A549 (cell line): ENCODE results near the gene ESPNL. TPM values are rescaled to one million over a fixed set of nuclear protein-coding genes. Genes with fewer than 3 reads are reported as not detected.

Source experiments
- ATAC-seq, 2 experiments: fragments of 200-7000 bp in 1 of 2; fragments of >200 bp in 1 of 2; cut with Nextera tagmentation in 1 of 2; cut with Tn5 transposase in 1 of 2; 3 replicates each; pipeline versions ENCODE4 v1.8.0 to v1.9.1; 2018 to 2020; ENCODE audit warnings: mild to moderate bottlenecking in 1 of 2, moderate library complexity in 1 of 2
- CTCF ChIA-PET: fragments of 300-600 bp; sonication (Branson Sonifier 250); formaldehyde crosslinking; extraction: SDS; loops from one replicate; lab custom pipeline; 2021; ENCODE audit warnings: antibody characterized with exemption, inconsistent platforms; lab: Yijun Ruan, JAX
- POLR2A ChIA-PET: fragments of 350-600 bp; formaldehyde crosslinking; extraction: SDS; loops from one replicate; lab custom pipeline; 2021; ENCODE audit warnings: antibody characterized with exemption, inconsistent platforms; lab: Yijun Ruan, JAX
- DNase-seq, 2 experiments: peaks; one replicate each; pipeline versions ENCODE4 v3.0.0 to v3.0.0-alpha.2; 2011 to 2016; ENCODE audit warnings: low read depth in 1 of 2, low spot score in 1 of 2
- FAIRE-seq: peaks from 2 replicates; lab custom pipeline; 2011; peaks lifted over from hg19 to GRCh38; lab: Jason Lieb, UNC
- H3K27ac ChIP-seq, 2 experiments: fragments of >200 bp; sonication (Bioruptor Twin); formaldehyde crosslinking; 3 replicates each; pipeline ENCODE4 v1.5.1; 2016 to 2017
- H3K4me1 ChIP-seq: fragments of >200 bp; sonication (Bioruptor Twin); formaldehyde crosslinking; 3 replicates; pipeline ENCODE4 v1.6.1; 2016
- H3K4me2 ChIP-seq: fragments of >200 bp; sonication (Bioruptor Twin); formaldehyde crosslinking; 3 replicates; pipeline ENCODE4 v1.6.1; 2016
- H3K4me3 ChIP-seq: fragments of >200 bp; sonication (Bioruptor Twin); formaldehyde crosslinking; 3 replicates; pipeline ENCODE4 v1.5.1; 2016
- H3K9me3 ChIP-seq: fragments of >200 bp; sonication (Bioruptor Twin); formaldehyde crosslinking; 3 replicates; pipeline ENCODE4 v1.6.1; 2016
- ATOH8 ChIP-seq: fragments of 250-450 bp; sonication (Bioruptor Pico); IDR thresholded peaks from 2 replicates; pipeline ENCODE4 v1.5.0; 2020; ENCODE audit warnings: low read depth, mild to moderate bottlenecking, moderate library complexity
- BCL3 ChIP-seq: fragments of >200 bp; sonication (Bioruptor Twin); formaldehyde crosslinking; IDR thresholded peaks from 3 replicates; pipeline ENCODE4 v1.6.1; 2016
- CHD2 ChIP-seq: fragments of 150-350 bp; IDR thresholded peaks from 2 replicates; pipeline ENCODE4 v1.6.1; 2014; ENCODE audit warnings: low read length; ENCODE audit not compliant: partially characterized antibody
- CTCF ChIP-seq: fragments of >200 bp; sonication (Bioruptor Twin); formaldehyde crosslinking; IDR thresholded peaks from 3 replicates; pipeline ENCODE4 v1.5.1; 2016
- HES2 ChIP-seq: fragments of >200 bp; sonication (Bioruptor Twin); formaldehyde crosslinking; IDR thresholded peaks from 2 replicates; pipeline ENCODE4 v1.6.1; 2016
- HOXA7 ChIP-seq: fragments of 250-450 bp; sonication (Bioruptor Pico); IDR thresholded peaks from 2 replicates; pipeline ENCODE4 v1.5.0; 2020; ENCODE audit warnings: mild to moderate bottlenecking, moderate library complexity
- HOXB13 ChIP-seq: fragments of 250-450 bp; sonication (Bioruptor Pico); IDR thresholded peaks from 2 replicates; pipeline ENCODE4 v1.5.0; 2020; ENCODE audit warnings: low read depth, mild to moderate bottlenecking, moderate library complexity
- JUN ChIP-seq, 2 experiments: fragments of >200 bp; sonication (Bioruptor Twin); formaldehyde crosslinking; IDR thresholded peaks; 2 replicates in 1 of 2; 3 replicates in 1 of 2; pipeline ENCODE4 v1.6.1; 2016 to 2017
- MYC ChIP-seq: IDR thresholded peaks from 2 replicates; pipeline ENCODE4 v1.6.1; 2012; ENCODE audit warnings: mild to moderate bottlenecking, inconsistent platforms, low read length, improper control_type of control experiment, borderline replicate concordance
- POLR2A ChIP-seq: IDR thresholded peaks from 2 replicates; pipeline ENCODE4 v1.6.1; 2012; ENCODE audit warnings: mild to moderate bottlenecking, low read length
- RAD21 ChIP-seq, 2 experiments: fragments of >200 bp in 1 of 2; sonication (Bioruptor Twin) in 1 of 2; formaldehyde crosslinking in 1 of 2; IDR thresholded peaks in 1 of 2; conservative IDR thresholded peaks in 1 of 2; 2 replicates in 1 of 2; 3 replicates in 1 of 2; pipeline ENCODE4 v1.6.1; 2012 to 2018; ENCODE audit warnings: inconsistent platforms in 1 of 2
- RARB ChIP-seq: fragments of 250-450 bp; sonication (Bioruptor Pico); IDR thresholded peaks from 2 replicates; pipeline ENCODE4 v1.8.0; 2021; ENCODE audit warnings: mild to moderate bottlenecking, moderate library complexity
- TFCP2L1 ChIP-seq: fragments of 250-450 bp; sonication (Bioruptor Pico); IDR thresholded peaks from 2 replicates; pipeline ENCODE4 v1.5.0; 2021; ENCODE audit warnings: mild to moderate bottlenecking
- TP53 ChIP-seq: fragments of 250-450 bp; sonication (Bioruptor Pico); IDR thresholded peaks from 2 replicates; pipeline ENCODE4 v1.5.0; 2021; ENCODE audit warnings: mild to moderate bottlenecking, moderate library complexity
- ZNF302 ChIP-seq: fragments of 250-450 bp; sonication (Bioruptor Pico); IDR thresholded peaks from 2 replicates; pipeline ENCODE4 v1.9.0; 2021; ENCODE audit warnings: inconsistent platforms, mild to moderate bottlenecking, moderate library complexity
- WGBS: methylation state at CpG from one replicate; pipeline ENCODE4 v1.1.6; 2017; ENCODE audit errors: missing lambda C conversion rate; 5-methylcytosine and 5-hydroxymethylcytosine counted together
- polyA plus RNA-seq, 4 experiments: library from polyadenylated mRNA; depleted of rRNA in 3 of 4; stranded (reverse); fragments of >200 nt; fragmentation: RNase III in 1 of 4; extraction: RNeasy Plus Mini Kit Qiagen cat#74134 plus additional on column Dnase treatment in 1 of 4; gene quantifications; 2 replicates in 3 of 4; 3 replicates in 1 of 4; pipeline ENCODE4 v1.2.3, GENCODE V29; 2011 to 2017

The ESPNL gene
- polyA plus RNA-seq, 2 of the 4 experiments (the other 2 are of a cell fraction), result 0.04 to 0.22 TPM

- TF ChIP-seq CHD2 (no peak), BCL3 (no peak), RARB (CRISPR knock-in tag) (no peak), ZNF302 (CRISPR knock-in tag) (no peak), ATOH8 (no peak), TFCP2L1 (no peak), HOXB13 (no peak), TP53 (CRISPR knock-in tag) (no peak), POLR2A (no peak), CTCF (no peak), RAD21 (conservative IDR thresholded peaks at IDR 0.05 in 1 of 2, IDR thresholded peaks at IDR 0.05 in 1 of 2) (no peak), HES2 (no peak), MYC (no peak)
- ATAC-seq (no peak), DNase-seq (no peak), FAIRE-seq (no peak)
- Histone ChIP-seq H3K27ac (peak overlapping the region; percentile 94 to 97; a peak in 5 of 6 replicates), H3K4me3 (peak overlapping the region; percentile 92), H3K4me2 (peak overlapping the region; percentile 93), H3K9me3 (no peaks in the 10 kb centered on the region), H3K4me1 (peaks cover 15% of the 10 kb centered on the region)
- CTCF ChIA-PET, result no interaction called here
- POLR2A ChIA-PET, result interaction anchor here (1.6 to 1.7 kb wide), 2 partner anchors 8 to 201 kb away, joined by 4 to 11 read pairs; no protein-coding TSS in a partner anchor
- 85% methylated on average over 3 of the region's 3 CpGs for WGBS
Observed at GRCh38 chr2:238059505-238059904, 40.6 kb upstream of the ESPNL start.

GRCh38 chr2:238060096-238060541 is 40.0 kb upstream of the ESPNL start:
- CTCF ChIA-PET, result no interaction called here
- peak overlapping the region; percentile 92 for H3K4me3 ChIP-seq

More at GRCh38 chr2:238060096-238060541, 40.0 kb upstream of the ESPNL start:
- TF ChIP-seq BCL3 (no peak), HOXA7 (CRISPR knock-in tag) (no peak), POLR2A (no peak), RARB (CRISPR knock-in tag) (0 out of 2 replicates have a peak, but pooled peaks have one; percentile 11), JUN (IDR thresholded peaks at IDR 0.05) (no peak)
- WGBS, result 3% methylated on average over 13 of the region's 18 CpGs
- ATAC-seq (no peak; a peak in 1 of 6 replicates), FAIRE-seq (no peak), DNase-seq (peak in 1 of 2 experiments; percentile 11)
- Histone ChIP-seq H3K27ac (peak overlapping the region; percentile 94 to 97), H3K9me3 (no peaks in the 10 kb centered on the region), H3K4me1 (peaks cover 15% of the 10 kb centered on the region), H3K4me2 (peak overlapping the region; percentile 93)
- POLR2A ChIA-PET, result interaction anchor here (1.0 to 1.7 kb wide), 6 partner anchors 9 to 202 kb away, joined by 3 to 11 read pairs (median 4); no protein-coding TSS in a partner anchor
